IPS DF 4.7 (cell line): ENCODE data around the gene SRP72.
"Not testable (repeated sequence)": the region's sequence is repeated elsewhere in the genome, so short reads cannot be mapped to it uniquely, and the experiment has no call there.

ENCODE experiments used
- DNase-seq: peaks from one replicate; pipeline ENCODE4 v3.0.0-alpha.2; 2013; ENCODE audit warnings: low spot score; ENCODE audit errors: extremely low read depth

SRP72 gene, protein sequence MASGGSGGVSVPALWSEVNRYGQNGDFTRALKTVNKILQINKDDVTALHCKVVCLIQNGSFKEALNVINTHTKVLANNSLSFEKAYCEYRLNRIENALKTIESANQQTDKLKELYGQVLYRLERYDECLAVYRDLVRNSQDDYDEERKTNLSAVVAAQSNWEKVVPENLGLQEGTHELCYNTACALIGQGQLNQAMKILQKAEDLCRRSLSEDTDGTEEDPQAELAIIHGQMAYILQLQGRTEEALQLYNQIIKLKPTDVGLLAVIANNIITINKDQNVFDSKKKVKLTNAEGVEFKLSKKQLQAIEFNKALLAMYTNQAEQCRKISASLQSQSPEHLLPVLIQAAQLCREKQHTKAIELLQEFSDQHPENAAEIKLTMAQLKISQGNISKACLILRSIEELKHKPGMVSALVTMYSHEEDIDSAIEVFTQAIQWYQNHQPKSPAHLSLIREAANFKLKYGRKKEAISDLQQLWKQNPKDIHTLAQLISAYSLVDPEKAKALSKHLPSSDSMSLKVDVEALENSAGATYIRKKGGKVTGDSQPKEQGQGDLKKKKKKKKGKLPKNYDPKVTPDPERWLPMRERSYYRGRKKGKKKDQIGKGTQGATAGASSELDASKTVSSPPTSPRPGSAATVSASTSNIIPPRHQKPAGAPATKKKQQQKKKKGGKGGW

DNA sequence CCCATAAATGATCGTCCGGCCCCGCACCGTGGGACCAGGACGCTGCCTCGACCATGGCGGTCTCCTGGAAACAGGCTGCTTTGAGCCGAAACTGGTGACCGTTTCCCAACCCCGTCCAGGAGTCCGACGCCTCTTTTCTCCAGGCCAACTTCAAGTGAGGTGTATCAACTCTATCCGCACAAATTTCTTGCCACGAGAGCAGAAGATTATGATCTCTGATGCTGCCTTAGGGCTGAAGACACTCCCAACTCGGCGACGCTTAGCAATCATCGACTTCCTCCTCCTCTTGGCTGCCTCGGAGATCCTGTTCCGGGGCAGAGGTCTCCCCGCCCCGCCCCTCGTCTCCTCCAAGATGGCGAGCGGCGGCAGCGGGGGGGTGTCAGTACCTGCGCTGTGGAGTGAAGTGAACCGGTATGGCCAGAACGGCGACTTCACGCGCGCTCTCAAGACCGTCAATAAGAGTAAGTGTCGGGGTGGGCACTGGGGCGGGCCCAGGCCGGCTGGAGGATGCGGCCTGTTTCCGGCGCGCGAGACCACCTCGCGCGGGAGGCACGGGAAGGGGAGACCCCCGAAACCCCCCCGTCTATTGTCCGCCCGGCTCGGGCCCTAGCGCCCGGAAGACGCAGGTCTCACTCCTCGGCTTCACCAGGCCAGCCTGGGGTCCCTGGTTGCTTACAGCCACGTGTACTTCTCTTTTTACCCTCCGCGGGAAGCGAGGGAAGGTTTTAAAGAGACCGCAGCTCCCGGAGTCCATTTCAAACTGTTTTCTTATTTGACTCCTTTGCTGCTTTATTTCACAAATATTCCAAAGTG, at the start of gene SRP72:
Gene SRP72 (plus strand): TSS at position 334 of the 813 bp plus-strand sequence. CDS start 19 bp downstream, at position 353.
- DNase-seq, result peak; percentile 41

DNA sequence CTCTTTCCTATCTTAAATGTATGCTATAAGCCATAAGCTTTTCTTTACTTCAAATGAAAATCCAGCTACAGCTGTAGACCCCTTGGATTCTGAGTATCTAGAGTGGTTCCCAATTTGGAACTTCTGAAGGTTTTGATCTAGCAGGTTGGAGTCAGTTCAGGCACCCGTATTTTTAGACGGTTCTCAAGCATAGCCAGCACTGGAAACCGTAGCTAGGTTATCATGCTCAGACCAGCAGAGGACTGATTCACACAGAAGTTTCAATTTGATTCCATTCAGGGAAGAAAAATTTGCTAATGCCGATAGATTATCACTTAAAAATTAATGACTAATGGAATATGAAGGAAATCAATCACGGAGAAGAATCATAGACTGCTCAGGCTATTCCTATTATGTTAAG, 43.2 kb upstream of the SRP72 start:
- no peak for DNase-seq

GRCh38 chr4:56424697-56425514, 42.5 kb upstream of the SRP72 start:
- DNase-seq, result no peak

- DNase-seq, result peak; percentile 36
These were observed 41.9 kb upstream of the SRP72 start for GRCh38 chr4:56425518-56425917.

DNA sequence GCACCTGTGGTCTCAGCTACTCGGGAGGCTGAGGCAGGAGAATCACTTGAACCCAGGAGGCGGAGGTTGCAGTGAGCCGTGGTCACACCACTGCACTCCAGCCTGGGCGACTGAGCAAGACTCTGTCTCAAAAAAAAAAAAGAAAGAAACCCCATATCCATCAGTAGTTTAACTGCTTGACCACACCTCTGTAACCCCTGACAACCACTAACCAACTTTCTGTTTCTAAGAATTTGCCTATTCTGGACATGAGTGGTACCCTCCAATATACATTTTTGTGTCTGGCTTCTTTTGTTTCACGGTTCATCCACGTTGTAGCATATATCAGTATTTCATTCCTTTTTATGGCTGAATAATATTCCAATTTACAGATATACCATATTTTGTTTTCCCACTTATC, 41.1 kb upstream of the SRP72 start:
- DNase-seq, result no peak

GRCh38 chr4:56427179-56427578, 40.2 kb upstream of the SRP72 start:
- no peak for DNase-seq

DNA sequence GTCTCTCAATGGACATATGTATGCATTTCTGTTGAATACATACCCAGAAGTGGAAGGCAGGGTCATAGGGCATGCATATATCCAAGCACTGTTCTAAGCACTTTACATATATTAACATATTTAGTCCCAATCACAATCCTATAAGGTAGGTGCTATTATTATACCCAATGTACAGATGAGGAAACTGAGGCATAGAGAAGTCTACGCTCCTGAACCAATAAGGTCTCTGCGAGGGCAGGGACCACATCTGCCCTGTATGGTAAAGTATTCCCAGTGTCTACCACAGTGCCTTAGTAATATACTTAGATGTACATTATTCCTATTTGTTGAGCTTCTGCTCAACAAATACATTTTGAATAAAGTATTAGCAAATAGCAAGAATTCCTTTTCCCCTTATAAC, 37.2 kb upstream of the SRP72 start:
- DNase-seq, result no peak

- DNase-seq, result no peak
These were observed 34.1 kb upstream of the SRP72 start for GRCh38 chr4:56433280-56433679.

DNA sequence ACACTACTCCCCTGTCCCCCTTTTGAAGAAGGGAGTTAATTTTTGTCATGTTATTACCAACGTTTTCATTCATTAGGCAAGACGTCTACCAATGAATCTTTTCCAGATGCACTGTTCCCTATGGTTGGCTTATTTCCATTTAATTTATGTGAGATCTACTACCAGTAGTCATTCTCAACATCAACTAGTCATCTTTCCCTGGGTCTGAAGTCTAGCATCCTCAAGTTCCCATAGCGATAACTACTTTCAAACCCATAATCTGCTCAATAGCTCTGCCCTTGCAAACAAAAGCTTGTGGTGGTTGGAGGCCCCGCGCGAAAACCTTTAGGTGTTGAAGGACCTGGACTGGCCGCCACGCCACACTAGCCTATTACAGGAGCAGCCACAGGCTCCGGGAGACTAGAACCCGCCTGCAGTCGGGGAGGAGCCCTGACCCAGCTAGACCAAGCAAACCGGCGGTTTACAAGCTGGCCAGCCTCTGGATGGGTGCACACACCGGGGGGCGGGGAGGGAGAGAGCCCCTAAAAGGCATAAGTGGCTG, 32.7 kb upstream of the SRP72 start:
- no peak for DNase-seq

DNA sequence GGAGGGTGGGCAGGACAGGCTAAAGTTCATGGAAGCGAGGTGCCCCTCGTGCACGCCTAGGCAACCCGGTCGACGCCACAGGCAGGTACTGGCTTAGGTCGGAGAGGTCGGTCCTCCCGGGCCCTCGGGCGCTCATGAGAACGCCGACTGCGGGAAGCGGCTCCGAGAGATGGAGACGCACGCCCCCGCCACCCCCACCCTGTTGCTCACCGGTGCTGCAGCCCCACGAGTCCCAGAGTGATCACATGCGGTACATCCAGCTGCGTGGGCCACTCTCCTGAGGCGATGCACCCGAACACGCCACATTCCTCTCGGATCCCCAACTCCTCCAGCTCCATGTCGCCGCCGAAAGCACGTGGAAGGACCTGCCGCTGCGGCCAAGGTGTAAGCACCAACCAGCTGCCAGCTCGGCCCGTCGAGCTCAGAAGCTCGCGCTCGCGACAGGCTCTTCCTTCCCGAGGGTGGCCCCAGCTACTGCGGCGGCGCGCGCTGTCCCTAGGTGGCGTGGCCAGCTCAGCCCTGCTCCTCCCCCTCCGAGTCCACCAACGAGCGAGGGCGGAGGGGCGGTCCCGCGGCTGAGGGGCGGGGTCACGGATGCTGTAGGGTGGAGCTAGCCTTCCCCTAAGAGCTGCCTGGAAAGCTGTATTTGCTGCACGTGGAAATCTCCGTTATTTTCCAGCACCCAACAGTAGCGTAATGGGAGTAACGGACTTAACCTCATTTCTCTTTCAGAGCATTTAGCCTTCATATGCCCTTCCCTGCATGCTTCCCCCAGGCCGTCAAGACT, 32.1 kb upstream of the SRP72 start, which contains the start of gene PPAT:
Gene PPAT (minus strand): TSS at position 476 of the 787 bp plus-strand sequence. CDS start 138 bp downstream, at position 338.
- peak; percentile 71 for DNase-seq

DNA sequence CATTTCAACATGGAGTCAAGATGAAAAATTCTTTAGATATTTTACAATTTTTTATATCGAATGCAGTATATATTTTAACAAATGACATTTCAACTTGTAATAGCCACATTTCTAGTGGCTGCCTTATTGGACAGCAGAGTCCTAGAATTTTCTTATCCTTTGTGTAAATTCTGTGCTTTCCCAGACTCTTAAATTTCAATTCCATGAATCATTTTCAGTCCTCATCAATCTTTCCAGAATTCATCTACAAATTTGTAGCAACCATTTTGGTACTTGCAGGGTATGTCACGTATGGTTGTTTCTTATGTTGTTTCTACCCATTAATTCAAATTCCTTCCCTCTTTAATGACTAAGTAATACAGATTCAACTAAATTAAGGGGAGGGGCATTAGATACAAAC, 28.7 kb upstream of the SRP72 start:
- DNase-seq, result no peak

GRCh38 chr4:56440983-56441382, 26.4 kb upstream of the SRP72 start:
- DNase-seq, result no peak

GRCh38 chr4:56444719-56445118, 22.7 kb upstream of the SRP72 start:
- DNase-seq, result no peak

GRCh38 chr4:56445699-56446098, 21.7 kb upstream of the SRP72 start:
- DNase-seq, result no peak

GRCh38 chr4:56448301-56448700, 19.1 kb upstream of the SRP72 start:
- no peak for DNase-seq

DNA sequence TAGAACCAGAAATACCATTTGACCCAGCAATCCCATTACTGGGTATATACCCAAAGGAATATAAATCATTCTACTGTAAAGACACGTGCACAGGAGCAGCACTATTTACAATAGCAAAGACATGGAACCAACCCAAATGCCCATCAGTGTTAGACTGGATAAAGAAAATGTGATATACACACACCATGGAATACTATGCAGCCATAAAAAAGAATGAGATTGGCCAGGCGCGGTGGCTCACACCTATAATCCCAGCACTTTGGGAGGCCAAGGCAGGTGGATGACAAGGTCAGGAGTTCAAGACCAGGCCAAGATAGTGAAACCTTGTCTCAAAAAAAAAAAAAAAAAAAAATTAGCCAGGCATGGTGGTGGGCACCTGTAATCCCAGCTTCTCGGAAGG, 17.9 kb upstream of the SRP72 start:
- not testable (repeated sequence) for DNase-seq

GRCh38 chr4:56450342-56450741, 17.1 kb upstream of the SRP72 start:
- no peak for DNase-seq

DNA sequence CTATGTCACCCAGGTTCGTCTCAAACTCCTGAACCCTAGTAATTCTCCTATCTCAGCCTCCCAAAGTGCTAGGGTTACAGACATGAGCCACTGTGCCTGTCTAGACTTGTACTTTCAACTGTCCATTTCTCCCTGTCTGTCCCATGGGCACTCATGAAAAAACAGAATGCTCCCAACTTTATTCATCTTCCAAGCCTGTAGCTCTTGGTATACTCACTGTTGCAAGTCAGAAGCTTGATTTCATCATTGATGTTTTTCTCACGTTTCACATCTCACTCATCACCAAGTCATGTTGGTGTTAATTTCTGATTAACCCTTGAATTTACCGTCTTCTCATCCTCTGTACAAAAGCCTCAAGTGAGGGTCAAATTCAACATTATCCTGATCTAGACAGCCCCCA, 7.3 kb upstream of the SRP72 start:
- DNase-seq, result no peak

GRCh38 chr4:56462157-56462556, 5.3 kb upstream of the SRP72 start:
- DNase-seq, result no peak

DNA sequence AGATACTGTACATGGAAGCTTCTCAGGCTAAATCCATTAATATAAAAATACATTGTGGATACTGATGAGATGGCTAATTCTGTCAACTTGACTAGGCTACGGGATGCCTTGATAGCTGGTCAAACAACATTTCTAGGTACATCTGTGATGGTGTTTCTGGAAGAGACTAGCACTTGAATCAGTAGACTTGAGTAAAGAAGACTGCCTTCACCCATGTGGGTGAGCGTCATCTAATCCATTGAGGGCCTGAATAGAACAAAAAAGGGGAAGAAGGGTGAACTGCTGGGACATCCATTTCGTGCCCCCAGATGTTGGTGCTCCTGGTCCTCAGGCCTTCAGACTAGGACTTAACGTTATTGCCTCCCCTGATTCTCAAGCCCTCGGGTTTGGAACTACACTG, 3.7 kb upstream of the SRP72 start:
- no peak for DNase-seq
